ENCODE measurements around the gene SLFN14.
"Not testable (repeated sequence)": the region's sequence is repeated elsewhere in the genome, so short reads cannot be mapped to it uniquely, and the experiment has no call there.

SLFN14 gene

DNA sequence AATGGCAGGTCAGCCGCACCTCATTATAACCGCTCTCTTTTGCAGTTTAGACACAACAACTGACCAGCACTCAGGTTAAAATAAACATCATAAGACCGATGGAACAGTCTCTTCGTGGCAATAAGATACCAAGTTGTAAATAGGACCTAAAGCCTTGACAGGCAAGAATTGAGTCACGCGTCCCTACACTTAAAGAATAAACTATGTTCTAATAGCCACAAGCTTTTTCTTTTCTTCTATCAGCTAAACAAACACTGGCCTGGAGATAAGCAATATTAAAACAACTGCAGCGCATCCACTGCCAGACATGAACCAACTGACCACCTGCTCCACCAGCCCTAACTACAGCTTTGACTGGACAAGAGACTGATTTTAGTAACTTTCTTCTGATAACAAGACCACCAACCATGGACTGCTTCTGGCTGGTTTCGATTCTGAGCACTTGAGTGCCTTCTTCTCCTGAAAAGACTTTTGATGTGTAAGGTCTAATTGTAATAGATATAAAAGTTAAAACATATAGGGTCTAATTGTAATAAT is 40.6 kb downstream of the SLFN14 start:
- DNase-seq = no peak

GRCh38 chr17:35519439-35519838 is 41.2 kb downstream of the SLFN14 start:
- no peak for DNase-seq

DNA sequence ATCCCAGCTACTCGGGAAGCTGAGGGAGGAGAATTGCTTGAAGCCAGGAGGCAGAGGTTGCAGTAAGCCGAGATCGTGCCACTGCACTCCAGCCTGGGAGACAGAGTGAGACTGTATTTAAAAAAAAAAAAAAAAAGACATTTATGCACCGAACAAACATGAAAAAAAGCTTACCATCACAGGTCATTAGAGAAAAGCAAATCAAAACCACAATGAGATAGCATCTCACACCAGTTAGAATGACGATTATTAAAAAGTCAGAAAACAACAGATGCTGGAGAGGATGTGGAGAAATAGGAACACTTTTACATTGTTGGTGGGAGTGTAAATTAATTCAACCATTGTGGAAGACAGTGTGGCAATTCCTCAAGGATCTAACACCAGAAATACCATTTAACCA is 42.2 kb downstream of the SLFN14 start:
- not testable (repeated sequence) for DNase-seq

GRCh38 chr17:35515027-35515426 is 45.6 kb downstream of the SLFN14 start:
- no peak for DNase-seq

- no peak for DNase-seq
These were observed 46.1 kb downstream of the SLFN14 start for GRCh38 chr17:35514564-35514963.
